GM12892 (cell line): ENCODE results near the gene BATF3.

Experiments used
- POLR2A ChIP-seq: IDR thresholded peaks from 2 replicates; pipeline ENCODE4 v1.6.1; 2011; ENCODE audit warnings: low read depth, low read length, control low read depth
- POLR2AphosphoS5 ChIP-seq: IDR thresholded peaks from 2 replicates; pipeline ENCODE4 v1.6.1; 2011; ENCODE audit warnings: low read depth, low read length, control low read depth
- TAF1 ChIP-seq: IDR thresholded peaks from 2 replicates; pipeline ENCODE4 v1.6.1; 2011; ENCODE audit warnings: low read depth, mild to moderate bottlenecking, control low read depth, low read length, borderline replicate concordance

DNA sequence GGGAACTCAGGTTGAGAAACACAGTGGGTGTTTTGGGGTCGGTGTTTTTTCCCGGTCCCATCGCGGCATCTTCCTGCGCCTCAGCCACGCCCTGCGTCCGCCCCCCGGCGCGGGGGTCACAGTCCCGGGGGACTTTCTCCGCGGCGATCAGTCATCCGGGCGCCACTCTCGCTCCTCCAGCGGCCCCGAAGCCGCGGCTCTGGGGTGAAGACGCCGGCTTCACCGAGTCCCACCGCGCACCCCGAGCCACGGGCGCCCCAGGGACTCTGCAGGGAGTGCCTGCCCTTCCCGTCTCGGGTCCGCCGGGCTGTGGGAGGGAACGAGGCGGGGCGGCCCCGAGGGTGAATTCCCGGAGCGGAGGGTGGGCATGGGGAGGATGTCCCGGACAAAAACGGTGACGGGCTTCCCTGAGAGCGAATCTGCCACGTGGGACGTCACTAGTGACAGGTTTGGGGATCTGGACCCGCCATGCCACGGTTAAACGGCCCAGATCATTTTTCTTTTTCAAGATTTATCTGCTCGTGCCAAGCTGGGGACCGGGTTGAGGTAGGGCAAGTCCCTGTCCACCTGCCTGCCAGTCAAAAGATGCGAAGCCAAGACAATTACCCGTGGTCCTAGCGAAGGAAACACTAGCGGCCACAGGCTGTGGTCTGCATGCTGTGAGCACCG is 717 bp upstream of the BATF3 start:
- TF ChIP-seq TAF1 (no peak), POLR2AphosphoS5 (no peak), POLR2A (no peak)
